ENCODE data around the gene NADK.

The NADK gene

GRCh38 chr1:1777950-1778662, at the start of gene NADK:
Gene NADK (minus strand): TSS chr1:1778470. CDS start chr1:1765406, 13,064 bp downstream.
- peak; percentile 65 for DNase-seq (ENCODE audit: low read depth)

- DNase-seq (ENCODE audit: low read depth) = no peak
These were observed 49.0 kb upstream of the NADK start for GRCh38 chr1:1827089-1827848.

- DNase-seq (ENCODE audit: low read depth) = no peak
These were observed 48.3 kb upstream of the NADK start for GRCh38 chr1:1826356-1827088.

GRCh38 chr1:1825217-1825616, 46.9 kb upstream of the NADK start:
- DNase-seq (ENCODE audit: low read depth) = no peak

GRCh38 chr1:1819762-1820161, 41.5 kb upstream of the NADK start:
- DNase-seq (ENCODE audit: low read depth) = no peak

- DNase-seq (ENCODE audit: low read depth) = no peak
These were observed 39.0 kb upstream of the NADK start for GRCh38 chr1:1817221-1817620.

GRCh38 chr1:1815606-1816281, 37.5 kb upstream of the NADK start:
- DNase-seq (ENCODE audit: low read depth) = no peak

GRCh38 chr1:1809489-1809888, 31.2 kb upstream of the NADK start:
- DNase-seq (ENCODE audit: low read depth) = no peak

- no peak for DNase-seq (ENCODE audit: low read depth)
These were observed 29.9 kb upstream of the NADK start for GRCh38 chr1:1808206-1808605.

GRCh38 chr1:1806890-1807289, 28.6 kb upstream of the NADK start:
- no peak for DNase-seq (ENCODE audit: low read depth)

GRCh38 chr1:1804301-1804700, 26.0 kb upstream of the NADK start:
- DNase-seq (ENCODE audit: low read depth) = no peak

- no peak for DNase-seq (ENCODE audit: low read depth)
These were observed 24.6 kb upstream of the NADK start for GRCh38 chr1:1802871-1803270.

- no peak for DNase-seq (ENCODE audit: low read depth)
These were observed 21.4 kb upstream of the NADK start for GRCh38 chr1:1799716-1800115.

GRCh38 chr1:1797731-1798341, 19.6 kb upstream of the NADK start:
- DNase-seq (ENCODE audit: low read depth) = no peak

GRCh38 chr1:1796466-1796865, 18.2 kb upstream of the NADK start:
- DNase-seq (ENCODE audit: low read depth) = no peak

- no peak for DNase-seq (ENCODE audit: low read depth)
These were observed 16.7 kb upstream of the NADK start for GRCh38 chr1:1794999-1795398.

- DNase-seq (ENCODE audit: low read depth) = no peak
These were observed 15.4 kb upstream of the NADK start for GRCh38 chr1:1793481-1794244.

GRCh38 chr1:1788646-1789431, 10.6 kb upstream of the NADK start:
- no peak for DNase-seq (ENCODE audit: low read depth)

- DNase-seq (ENCODE audit: low read depth) = no peak
These were observed 9.9 kb upstream of the NADK start for GRCh38 chr1:1788136-1788535.

Data from CMK (cell line).